K562 (cell line): ENCODE measurements around the gene NUBP2. TPM values are rescaled to one million over a fixed set of nuclear protein-coding genes. Genes with fewer than 3 reads are reported as not detected.

ENCODE experiments used
- CBFA2T3 ChIP-seq: fragments of 450-650 bp; IDR thresholded peaks from 2 replicates; pipeline ENCODE4 v1.6.1; 2017
- CBX8 ChIP-seq: fragments of 200-600 bp; sonication (generic); IDR thresholded peaks from 2 replicates; pipeline ENCODE4 v1.6.1; 2012; ENCODE audit warnings: borderline replicate concordance, mixed run types, low read depth, mild to moderate bottlenecking, moderate library complexity, mixed read lengths, low read length, control low read depth, inconsistent platforms; ENCODE audit not compliant: poor library complexity, severe bottlenecking; ENCODE audit errors: extremely low read depth
- CCNT2 ChIP-seq: IDR thresholded peaks from 2 replicates; pipeline ENCODE4 v1.6.1; 2011; ENCODE audit warnings: borderline replicate concordance, low read depth, mild to moderate bottlenecking, moderate library complexity, mixed read lengths, low read length; ENCODE audit not compliant: insufficient read length; ENCODE audit errors: extremely low read depth
- E2F6 ChIP-seq, 2 experiments: IDR thresholded peaks; 2 replicates each; pipeline ENCODE4 v1.6.1; 2011; ENCODE audit warnings: borderline replicate concordance in 1 of 2, control low read depth in 1 of 2, low read depth in 1 of 2, low read length in 1 of 2, mild to moderate bottlenecking in 1 of 2, mixed read lengths in 1 of 2, moderate library complexity in 1 of 2; ENCODE audit not compliant: insufficient read depth in 1 of 2, insufficient read length in 1 of 2, poor library complexity in 1 of 2, severe bottlenecking in 1 of 2; ENCODE audit errors: extremely low read depth in 1 of 2
- FOXA3 ChIP-seq, 2 experiments: fragments of 450-650 bp in 1 of 2; sonication (generic) in 1 of 2; formaldehyde crosslinking; IDR thresholded peaks in 1 of 2; conservative IDR thresholded peaks in 1 of 2; 2 replicates each; pipeline versions ENCODE4 v1.4.0 to v1.8.0; 2020 to 2022; ENCODE audit warnings: mild to moderate bottlenecking in 2 of 2, missing genetic modification reagents in 1 of 2
- FOXK1 ChIP-seq: sonication (generic); formaldehyde crosslinking; IDR thresholded peaks from 2 replicates; pipeline ENCODE4 v1.8.0; 2022; ENCODE audit warnings: missing genetic modification reagents, mild to moderate bottlenecking, borderline replicate concordance
- HDAC3 ChIP-seq: fragments of 450-650 bp; IDR thresholded peaks from 2 replicates; pipeline ENCODE4 v1.6.1; 2018; ENCODE audit warnings: borderline replicate concordance, mild to moderate bottlenecking, moderate library complexity; ENCODE audit not compliant: partially characterized antibody
- HDGF ChIP-seq: fragments of 450-650 bp; IDR thresholded peaks from 2 replicates; pipeline ENCODE4 v1.6.1; 2016
- HEY1 ChIP-seq: fragments of 250-450 bp; sonication (Bioruptor Pico); IDR thresholded peaks from 2 replicates; pipeline ENCODE4 v1.5.0; 2020; ENCODE audit warnings: mild to moderate bottlenecking, moderate library complexity, borderline replicate concordance
- KLF1 ChIP-seq: fragments of 450-650 bp; IDR thresholded peaks from 2 replicates; pipeline ENCODE4 v1.6.1; 2016; ENCODE audit warnings: missing genetic modification characterization, missing compliant biosample characterization
- NFIX ChIP-seq: fragments of 250-450 bp; sonication (Bioruptor Pico); IDR thresholded peaks from 2 replicates; pipeline ENCODE4 v1.4.0; 2020; ENCODE audit warnings: low read depth, mild to moderate bottlenecking, moderate library complexity
- POLR2A ChIP-seq: fragments of 450-650 bp; conservative IDR thresholded peaks from 2 replicates; pipeline ENCODE4 v1.6.1; 2016
- POLR2G ChIP-seq: fragments of 200-400 bp; formaldehyde crosslinking; IDR thresholded peaks from 2 replicates; pipeline ENCODE4 v1.6.1; 2017; ENCODE audit warnings: low read depth, mild to moderate bottlenecking, antibody characterized with exemption, low read length, moderate library complexity
- SLC30A9 ChIP-seq: fragments of 250-450 bp; sonication (Bioruptor Pico); IDR thresholded peaks from 2 replicates; pipeline ENCODE4 v1.8.0; 2022; ENCODE audit warnings: mild to moderate bottlenecking, moderate library complexity
- SMAD3 ChIP-seq: fragments of 450-650 bp; formaldehyde crosslinking; conservative IDR thresholded peaks from 2 replicates; pipeline ENCODE4 v1.4.0; 2020; ENCODE audit warnings: mild to moderate bottlenecking
- SRSF7 ChIP-seq: fragments of 200-400 bp; formaldehyde crosslinking; optimal IDR thresholded peaks from 2 replicates; pipeline ENCODE3; 2017; ENCODE audit warnings: mild to moderate bottlenecking, low read depth, low read length
- TSHZ1 ChIP-seq: fragments of 250-450 bp; sonication (Bioruptor Pico); IDR thresholded peaks from 2 replicates; pipeline ENCODE4 v1.4.0; 2020; ENCODE audit warnings: mild to moderate bottlenecking, moderate library complexity
- VEZF1 ChIP-seq: fragments of 200-800 bp; sonication (Bioruptor generic); IDR thresholded peaks from 2 replicates; pipeline ENCODE4 v1.6.1; 2017; ENCODE audit warnings: missing genetic modification characterization, missing compliant biosample characterization
- ZNF263 ChIP-seq: sonication (generic); formaldehyde crosslinking; IDR thresholded peaks from 2 replicates; pipeline ENCODE4 v1.8.0; 2022; ENCODE audit warnings: mild to moderate bottlenecking, missing genetic modification reagents, borderline replicate concordance
- ZNF639 ChIP-seq, 2 experiments: fragments of 200-800 bp in 1 of 2; sonication (Bioruptor generic) in 1 of 2; sonication (generic) in 1 of 2; formaldehyde crosslinking in 1 of 2; IDR thresholded peaks in 1 of 2; conservative IDR thresholded peaks in 1 of 2; 2 replicates each; pipeline versions ENCODE4 v1.5.0 to v1.6.1; 2016 to 2020; ENCODE audit warnings: missing compliant biosample characterization in 1 of 2, missing genetic modification characterization in 1 of 2, missing genetic modification reagents in 1 of 2
- polyA plus RNA-seq, 8 experiments: library from polyadenylated mRNA; depleted of rRNA in 4 of 8; stranded (reverse) in 5 of 8; unstranded in 3 of 8; fragments of >200 nt; fragmentation: Nextera tagmentation in 2 of 8; fragmentation: Illumina TruSeq in 1 of 8; extraction: Ambion mirVana in 2 of 8; extraction: Trizol in 1 of 8; gene quantifications; 2 replicates each; pipeline versions ENCODE4 v1.2.1 to v1.2.3, GENCODE V29; 2011 to 2014; ENCODE audit warnings: inconsistent platforms in 1 of 8, missing spikeins in 1 of 8
- total RNA-seq, 7 experiments: library from RNA; depleted of rRNA in 6 of 7; stranded (reverse); fragments of >200 nt in 6 of 7; fragmentation: Illumina TruSeq in 2 of 7; extraction: Trizol in 2 of 7; gene quantifications; 2 replicates each; pipeline versions ENCODE4 v1.2.1 to v1.2.3, GENCODE V29; 2011 to 2021; ENCODE audit warnings: low replicate concordance in 1 of 7

Gene NUBP2
- total and polyA plus RNA-seq, 9 of the 15 experiments (the other 6 are each of a cell fraction or from before 2014, with no cell fraction given) = 1.8 to 115 (median 24.0) TPM

- peak in 1 of 2 experiments; percentile 56; a peak in 1 of 4 replicates for TF ChIP-seq ZNF639 (CRISPR knock-in tag; conservative IDR thresholded peaks at IDR 0.05 in 1 of 2, IDR thresholded peaks at IDR 0.05 in 1 of 2)
- no peak for TF ChIP-seq SLC30A9
- no peak; the same call in 1 of the 2 replicates for TF ChIP-seq FOXK1 (CRISPR knock-in tag)
- no peak for TF ChIP-seq HDGF
- TF ChIP-seq KLF1 = no peak
- TF ChIP-seq HDAC3 = no peak
- no peak for TF ChIP-seq ZNF263 (CRISPR knock-in tag)
- TF ChIP-seq POLR2G = no peak
- TF ChIP-seq CCNT2 = no peak
- peak; percentile 33; the same call in 1 of the 2 replicates for TF ChIP-seq POLR2A
- no peak for TF ChIP-seq SRSF7
- no peak for TF ChIP-seq CBX8
- TF ChIP-seq VEZF1 (CRISPR knock-in tag) = peak; percentile 63
- no peak for TF ChIP-seq TSHZ1
- TF ChIP-seq SMAD3 (CRISPR knock-in tag) = no peak
- TF ChIP-seq CBFA2T3 = no peak
- TF ChIP-seq HEY1 = no peak
- TF ChIP-seq NFIX (CRISPR knock-in tag) = no peak
- peak in 1 of 2 experiments; percentile 16 for TF ChIP-seq E2F6 (IDR thresholded peaks at IDR 0.05; ENCODE audit: borderline replicate concordance in 1 of 2, extremely low read depth in 1 of 2, insufficient read depth in 1 of 2, insufficient read length in 1 of 2, low read depth in 1 of 2, low read length in 1 of 2, poor library complexity in 1 of 2, severe bottlenecking in 1 of 2)
- TF ChIP-seq FOXA3 (CRISPR knock-in tag; conservative IDR thresholded peaks at IDR 0.05 in 1 of 2, IDR thresholded peaks at IDR 0.05 in 1 of 2) = no peak
Observed at GRCh38 chr16:1771864-1772361, 10.8 kb upstream of the NUBP2 start (continued).
